Endothelial cell of umbilical vein (primary cell): ENCODE data around the gene MS4A15. TPM values are rescaled to one million over a fixed set of nuclear protein-coding genes. Genes with fewer than 3 reads are reported as not detected.
A peak's percentile ranks its signal among the peaks of the same experiment; 100 is the strongest.

Experiments used
- BruUV-seq: library from RNA; stranded (reverse); fragments of 400-500 nt; replicated peaks from 2 replicates; lab custom pipeline; 2021; lab: Mats Ljungman, UMichigan
- CTCF ChIA-PET: fragments of 300-600, 350-600 bp; sonication (Branson Sonifier 250); formaldehyde crosslinking; loops from one replicate; lab custom pipeline; 2021; ENCODE audit warnings: antibody characterized with exemption, inconsistent platforms; lab: Charles Lee
- POLR2A ChIA-PET: fragments of 300-600, 350-600 bp; sonication (Branson Sonifier 250); formaldehyde crosslinking; loops from one replicate; lab custom pipeline; 2021; ENCODE audit warnings: antibody characterized with exemption, inconsistent platforms; lab: Charles Lee
- DNase-seq: peaks from one replicate; pipeline ENCODE4 v3.0.0-alpha.2; 2011; ENCODE audit warnings: low read depth, low spot score
- FAIRE-seq: peaks from 2 replicates; lab custom pipeline; 2011; peaks lifted over from hg19 to GRCh38; lab: Jason Lieb, UNC
- H2AFZ ChIP-seq: 2 replicates; pipeline ENCODE4 v1.6.0; 2012; ENCODE audit warnings: low read depth, low read length, control low read depth, inconsistent platforms
- H3K27ac ChIP-seq: 2 replicates; pipeline ENCODE4 v1.5.1; 2011; ENCODE audit warnings: low read depth, mild to moderate bottlenecking, control low read depth, low read length, moderate library complexity; ENCODE audit not compliant: insufficient read depth
- H3K27me3 ChIP-seq, 2 experiments: 2 replicates each; pipeline versions ENCODE4 v1.6.0 to v1.6.1; 2011; ENCODE audit warnings: low read length in 2 of 2, mixed read lengths in 1 of 2; ENCODE audit not compliant: control insufficient read depth in 2 of 2, insufficient read depth in 2 of 2
- H3K36me3 ChIP-seq, 2 experiments: 2 replicates in 1 of 2; 3 replicates in 1 of 2; pipeline ENCODE4 v1.5.1; 2011; ENCODE audit warnings: low read length in 2 of 2, mild to moderate bottlenecking in 1 of 2, moderate library complexity in 1 of 2; ENCODE audit not compliant: control insufficient read depth in 2 of 2, insufficient read depth in 2 of 2; ENCODE audit errors: extremely low read depth in 1 of 2
- H3K4me1 ChIP-seq: 3 replicates; pipeline ENCODE4 v1.5.1; 2011; ENCODE audit warnings: mild to moderate bottlenecking, low read length; ENCODE audit not compliant: control insufficient read depth, insufficient read depth; ENCODE audit errors: extremely low read depth
- H3K4me2 ChIP-seq: 2 replicates; pipeline ENCODE4 v1.6.1; 2011; ENCODE audit warnings: low read length, control low read depth, mixed read lengths; ENCODE audit not compliant: insufficient read depth
- H3K4me3 ChIP-seq, 3 experiments: fragments of 200-600 bp in 1 of 3; sonication (generic), shearing (Covaris generic) in 1 of 3; replicated peaks in 1 of 3; 2 replicates each; pipeline ENCODE4 v1.5.1; 2011 to 2016; ENCODE audit warnings: control low read depth in 3 of 3, low read length in 3 of 3, mild to moderate bottlenecking in 2 of 3, inconsistent platforms in 1 of 3, low read depth in 1 of 3, moderate library complexity in 1 of 3; ENCODE audit not compliant: insufficient read depth in 1 of 3
- H3K79me2 ChIP-seq: 2 replicates; pipeline ENCODE4 v1.6.0; 2012; ENCODE audit warnings: low read length, inconsistent platforms; ENCODE audit not compliant: control insufficient read depth, insufficient read depth
- H3K9ac ChIP-seq: replicated peaks from 2 replicates; pipeline ENCODE3; 2011; ENCODE audit warnings: low read length, control low read depth; ENCODE audit not compliant: insufficient read depth; ENCODE audit errors: extremely low read depth
- H3K9me1 ChIP-seq: replicated peaks from 3 replicates; pipeline ENCODE4 v1.6.0; 2011; ENCODE audit warnings: mild to moderate bottlenecking, low read length; ENCODE audit not compliant: control insufficient read depth, insufficient read depth; ENCODE audit errors: extremely low read depth
- H3K9me3 ChIP-seq: replicated peaks from 2 replicates; pipeline ENCODE4 v1.5.1; 2012; ENCODE audit warnings: low read length, inconsistent platforms; ENCODE audit not compliant: control insufficient read depth, insufficient read depth
- H4K20me1 ChIP-seq: replicated peaks from 2 replicates; pipeline ENCODE3; 2011; ENCODE audit warnings: mild to moderate bottlenecking, low read length; ENCODE audit not compliant: control insufficient read depth, insufficient read depth; ENCODE audit errors: extremely low read depth
- JUN ChIP-seq: IDR thresholded peaks from 2 replicates; pipeline ENCODE4 v1.6.1; 2011; ENCODE audit warnings: borderline replicate concordance, low read depth; ENCODE audit not compliant: insufficient read length, insufficient read depth
- MAX ChIP-seq: IDR thresholded peaks from 2 replicates; pipeline ENCODE4 v1.6.1; 2011; ENCODE audit not compliant: insufficient read depth, insufficient read length
- POLR2A ChIP-seq: IDR thresholded peaks from 2 replicates; pipeline ENCODE4 v1.6.1; 2012; ENCODE audit warnings: low read depth, mild to moderate bottlenecking, control low read depth, low read length
- dilution Hi-C: fragments of 300-500 bp; cut with MboI; formaldehyde crosslinking; loops from one replicate; pipeline ENCODE4 v1.15.0; 2019; ENCODE audit warnings: low sequenced_read_pairs; ENCODE audit not compliant: extremely low pct_ligation_motif_present
- intact Hi-C: fragments of 100-400 bp; cut with micrococcal nuclease; formaldehyde crosslinking; loops from one replicate; pipeline ENCODE4 v1.10.0; 2022
- polyA plus RNA-seq, 4 experiments: library from polyadenylated mRNA; depleted of rRNA in 3 of 4; stranded (reverse) in 3 of 4; unstranded in 1 of 4; fragments of >200 nt; gene quantifications; 2 replicates each; pipeline versions ENCODE4 v1.2.1 to v1.2.3, GENCODE V29; 2011 to 2012; ENCODE audit warnings: missing spikeins in 1 of 4
- total RNA-seq: library from RNA; stranded (reverse); gene quantifications from 2 replicates; pipeline ENCODE4 v1.2.3, GENCODE V29; 2021
- TF ChIP-seq, protein P1 (sequence below), 2 donors: IDR thresholded peaks; 1 replicate in 1 of 2; 2 replicates in 1 of 2; pipeline ENCODE4 v1.5.1; 2011; ENCODE audit warnings: low read length in 2 of 2, mild to moderate bottlenecking in 2 of 2, moderate library complexity in 2 of 2, control low read depth in 1 of 2, inconsistent platforms in 1 of 2, low read depth in 1 of 2; ENCODE audit not compliant: insufficient read depth in 1 of 2; ENCODE audit errors: extremely low read depth in 1 of 2

Gene MS4A15
- total and polyA plus RNA-seq, 2 donors (not counting 3 experiments of a cell fraction or from before 2014, with no cell fraction given), result not detected

GRCh38 chr11:60785136-60785535 is 28.5 kb downstream of the MS4A15 start, which contains the start of gene MS4A10:
Gene MS4A10 (plus strand): TSS chr11:60785333. CDS start chr11:60790336, 5,003 bp downstream.
- BruUV-seq, result no TSS peak
- Histone ChIP-seq H3K9ac (no peak within 1 kb of the TSS), H3K4me1 (peaks cover 28% of the 10 kb centered on the region), H4K20me1 (no peaks in the 10 kb centered on the region), H3K9me1 (no peaks in the 10 kb centered on the region), H2AFZ (no peak within 1 kb of the TSS), H3K9me3 (no peaks in the 10 kb centered on the region), H3K4me2 (no peak within 1 kb of the TSS), H3K36me3 (no peaks in the 10 kb centered on the region), H3K27me3 (no peaks in the 10 kb centered on the region), H3K27ac (no peak within 1 kb of the TSS), H3K79me2 (no peaks in the 10 kb centered on the region), H3K4me3 (no peak within 1 kb of the TSS)
- TF ChIP-seq JUN (no peak), POLR2A (no peak)
- no peak for FAIRE-seq
- DNase-seq, result no peak
- intact Hi-C loops (loop anchor here (5.0 kb wide), 1 partner anchor 47 kb away; no protein-coding TSS in a partner anchor), dilution Hi-C loops (no loop called here)
- ChIA-PET POLR2A (no interaction called here), CTCF (interaction anchor here (1.1 to 2.6 kb wide), 5 partner anchors 9 to 114 kb away, joined by 3 to 18 read pairs (median 9); no protein-coding TSS in a partner anchor)

DNA sequence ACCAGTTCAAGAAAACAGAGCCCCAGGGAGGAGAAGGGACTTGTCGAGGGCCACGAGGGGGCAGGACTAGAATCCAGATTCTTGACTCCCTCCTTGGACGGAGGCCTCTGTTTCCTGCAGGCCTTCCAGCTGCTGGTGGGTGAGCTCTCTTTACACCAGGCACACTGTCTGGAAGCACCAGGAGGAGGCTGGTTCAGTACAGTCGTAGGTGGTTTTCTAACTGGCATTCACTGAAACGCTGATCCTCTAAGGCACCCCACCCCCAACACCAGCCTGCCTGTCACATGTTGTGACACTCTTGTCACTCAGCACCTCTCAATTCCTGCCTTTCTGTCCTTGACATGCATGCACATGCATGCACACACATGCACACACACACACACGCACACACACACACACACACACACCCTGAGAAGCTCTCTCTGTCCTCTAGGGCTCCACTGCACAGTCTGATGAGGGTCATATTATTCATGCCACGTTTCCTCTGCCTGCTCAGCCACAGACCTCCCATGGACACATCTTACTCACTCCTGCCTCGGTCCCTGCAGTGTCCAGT is 29.2 kb downstream of the MS4A15 start:
- ChIA-PET POLR2A (no interaction called here), CTCF (interaction anchor here (1.1 to 2.6 kb wide), 5 partner anchors 9 to 114 kb away, joined by 3 to 18 read pairs (median 9); no protein-coding TSS in a partner anchor)
- Histone ChIP-seq H3K4me3 (no peak overlapping the region), H3K36me3 (no peaks in the 10 kb centered on the region), H3K9ac (no peak overlapping the region), H3K9me1 (no peaks in the 10 kb centered on the region), H3K4me1 (peaks cover 28% of the 10 kb centered on the region), H4K20me1 (no peaks in the 10 kb centered on the region), H3K27ac (no peak overlapping the region), H3K27me3 (no peaks in the 10 kb centered on the region), H3K79me2 (no peaks in the 10 kb centered on the region), H2AFZ (no peak overlapping the region), H3K9me3 (no peaks in the 10 kb centered on the region), H3K4me2 (no peak overlapping the region)
- intact Hi-C loops (loop anchor here (5.0 kb wide), 1 partner anchor 46 kb away; no protein-coding TSS in a partner anchor), dilution Hi-C loops (no loop called here)
- DNase-seq (peak; percentile 34), FAIRE-seq (peak; percentile 64)
- TF ChIP-seq MAX, result no peak
- TF ChIP-seq, protein P1, sequence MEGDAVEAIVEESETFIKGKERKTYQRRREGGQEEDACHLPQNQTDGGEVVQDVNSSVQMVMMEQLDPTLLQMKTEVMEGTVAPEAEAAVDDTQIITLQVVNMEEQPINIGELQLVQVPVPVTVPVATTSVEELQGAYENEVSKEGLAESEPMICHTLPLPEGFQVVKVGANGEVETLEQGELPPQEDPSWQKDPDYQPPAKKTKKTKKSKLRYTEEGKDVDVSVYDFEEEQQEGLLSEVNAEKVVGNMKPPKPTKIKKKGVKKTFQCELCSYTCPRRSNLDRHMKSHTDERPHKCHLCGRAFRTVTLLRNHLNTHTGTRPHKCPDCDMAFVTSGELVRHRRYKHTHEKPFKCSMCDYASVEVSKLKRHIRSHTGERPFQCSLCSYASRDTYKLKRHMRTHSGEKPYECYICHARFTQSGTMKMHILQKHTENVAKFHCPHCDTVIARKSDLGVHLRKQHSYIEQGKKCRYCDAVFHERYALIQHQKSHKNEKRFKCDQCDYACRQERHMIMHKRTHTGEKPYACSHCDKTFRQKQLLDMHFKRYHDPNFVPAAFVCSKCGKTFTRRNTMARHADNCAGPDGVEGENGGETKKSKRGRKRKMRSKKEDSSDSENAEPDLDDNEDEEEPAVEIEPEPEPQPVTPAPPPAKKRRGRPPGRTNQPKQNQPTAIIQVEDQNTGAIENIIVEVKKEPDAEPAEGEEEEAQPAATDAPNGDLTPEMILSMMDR (IDR thresholded peaks at IDR 0.05; ENCODE audit: extremely low read depth in 1 of 2, insufficient read depth in 1 of 2, low read depth in 1 of 2, low read length in 2 of 2), result no peak
- BruUV-seq, result no TSS peak
